Measurements from ENCODE around the gene SCO2. TPM values are rescaled to one million over a fixed set of nuclear protein-coding genes. Genes with fewer than 3 reads are reported as not detected.

SCO2 gene
- total and polyA plus RNA-seq, 9 of the 15 experiments (the other 6 are each of a cell fraction or from before 2014, with no cell fraction given), result 0.34 to 4.0 (median 1.1) TPM; not detected in 3

GRCh38 chr22:50481045-50481439 lies 44.4 kb downstream of the SCO2 start (continued):
- no peak for TF ChIP-seq REST (IDR thresholded peaks at IDR 0.05; ENCODE audit: borderline replicate concordance)
- TF ChIP-seq REST (CRISPR knock-in tag; IDR thresholded peaks at IDR 0.05; ENCODE audit: low read depth), result no peak
- no peak for TF ChIP-seq E2F5 (CRISPR knock-in tag; IDR thresholded peaks at IDR 0.05)
